ENCODE data around the gene TNFRSF21. TPM values are rescaled to one million over a fixed set of nuclear protein-coding genes. Genes with fewer than 3 reads are reported as not detected.
A peak's percentile ranks its signal among the peaks of the same experiment; 100 is the strongest.

TNFRSF21 gene
- polyA plus RNA-seq, 3 donors, result 0.43 to 0.86 (median 0.58) TPM

DNA sequence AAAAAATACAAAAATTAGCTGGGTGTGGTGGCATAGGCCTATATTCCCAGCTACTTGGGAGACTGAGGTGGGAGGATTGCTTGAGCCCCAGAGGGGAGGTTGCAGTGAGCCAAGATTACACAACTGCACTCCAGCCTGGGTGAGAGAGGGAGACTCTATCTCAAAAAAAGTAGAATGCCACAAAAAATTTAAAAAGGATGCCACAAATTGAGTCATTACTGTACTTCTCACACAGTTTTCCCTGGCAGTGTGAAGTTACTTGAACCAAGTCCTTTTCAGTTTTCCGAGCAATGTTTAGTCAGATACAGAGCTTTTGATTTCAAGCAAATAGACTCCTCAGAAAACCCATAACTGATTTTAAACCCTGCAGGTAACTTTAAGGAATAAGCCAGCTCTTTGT, 53.3 kb downstream of the TNFRSF21 start:
- no peaks in the 10 kb centered on the region for H3K36me3 Mint-ChIP-seq
- Histone ChIP-seq H3K4me3 (replicated peaks in 1 of 3; ENCODE audit: low read depth in 2 of 3, low read length in 3 of 3) (no peak overlapping the region), H3K79me2 (ENCODE audit: insufficient read depth, low read length) (no peaks in the 10 kb centered on the region), H3K36me3 (replicated peaks in 1 of 2; ENCODE audit: control insufficient read depth in 1 of 2, insufficient read depth in 2 of 2, low read length in 2 of 2) (no peaks in the 10 kb centered on the region), H3K9me3 (replicated peaks in 1 of 2; ENCODE audit: control insufficient read depth in 1 of 2, insufficient read depth in 1 of 2, low read length in 2 of 2) (no peaks in the 10 kb centered on the region), H4K20me1 (ENCODE audit: insufficient read depth, low read length) (no peaks in the 10 kb centered on the region), H3K27me3 (ENCODE audit: control insufficient read depth in 2 of 2, insufficient read depth in 2 of 2, low read length in 2 of 2) (no peaks in the 10 kb centered on the region), H3K27ac (ENCODE audit: low read depth in 1 of 2, low read length in 2 of 2) (no peak overlapping the region), H3K4me1 (ENCODE audit: control insufficient read depth in 1 of 2, insufficient read depth in 2 of 2, low read length in 2 of 2) (no peaks in the 10 kb centered on the region), H2AFZ (ENCODE audit: insufficient read depth, low read depth, low read length, poor library complexity, severe bottlenecking) (no peak overlapping the region), H3K9ac (ENCODE audit: insufficient read depth, low read length, poor library complexity, severe bottlenecking) (no peak overlapping the region), H3K4me2 (replicated peaks; ENCODE audit: extremely low read depth, low read length, poor library complexity, severe bottlenecking) (no peak overlapping the region)
- DNase-seq, result no peak
- intact Hi-C loops (cut with micrococcal nuclease), result no loop called here
- H3K27me3 Mint-ChIP-seq (ENCODE audit: low read depth in 3 of 3), result peaks cover 0 to 1% (median 0%) of the 10 kb centered on the region in 3 donors
- no peaks in the 10 kb centered on the region for H3K4me1 Mint-ChIP-seq
- H3K9me3 Mint-ChIP-seq, result peaks cover 0 to 2% (median 0%) of the 10 kb centered on the region in 7 donors
- H3K27ac Mint-ChIP-seq, result no peak overlapping the region
- TF ChIP-seq, protein P1, sequence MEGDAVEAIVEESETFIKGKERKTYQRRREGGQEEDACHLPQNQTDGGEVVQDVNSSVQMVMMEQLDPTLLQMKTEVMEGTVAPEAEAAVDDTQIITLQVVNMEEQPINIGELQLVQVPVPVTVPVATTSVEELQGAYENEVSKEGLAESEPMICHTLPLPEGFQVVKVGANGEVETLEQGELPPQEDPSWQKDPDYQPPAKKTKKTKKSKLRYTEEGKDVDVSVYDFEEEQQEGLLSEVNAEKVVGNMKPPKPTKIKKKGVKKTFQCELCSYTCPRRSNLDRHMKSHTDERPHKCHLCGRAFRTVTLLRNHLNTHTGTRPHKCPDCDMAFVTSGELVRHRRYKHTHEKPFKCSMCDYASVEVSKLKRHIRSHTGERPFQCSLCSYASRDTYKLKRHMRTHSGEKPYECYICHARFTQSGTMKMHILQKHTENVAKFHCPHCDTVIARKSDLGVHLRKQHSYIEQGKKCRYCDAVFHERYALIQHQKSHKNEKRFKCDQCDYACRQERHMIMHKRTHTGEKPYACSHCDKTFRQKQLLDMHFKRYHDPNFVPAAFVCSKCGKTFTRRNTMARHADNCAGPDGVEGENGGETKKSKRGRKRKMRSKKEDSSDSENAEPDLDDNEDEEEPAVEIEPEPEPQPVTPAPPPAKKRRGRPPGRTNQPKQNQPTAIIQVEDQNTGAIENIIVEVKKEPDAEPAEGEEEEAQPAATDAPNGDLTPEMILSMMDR (IDR thresholded peaks at IDR 0.05), result no peak
- no peak overlapping the region for H3K4me3 Mint-ChIP-seq
- no CpG with 5 or more reads among the region's 1 CpG for WGBS (ENCODE audit: insufficient coverage)

DNA sequence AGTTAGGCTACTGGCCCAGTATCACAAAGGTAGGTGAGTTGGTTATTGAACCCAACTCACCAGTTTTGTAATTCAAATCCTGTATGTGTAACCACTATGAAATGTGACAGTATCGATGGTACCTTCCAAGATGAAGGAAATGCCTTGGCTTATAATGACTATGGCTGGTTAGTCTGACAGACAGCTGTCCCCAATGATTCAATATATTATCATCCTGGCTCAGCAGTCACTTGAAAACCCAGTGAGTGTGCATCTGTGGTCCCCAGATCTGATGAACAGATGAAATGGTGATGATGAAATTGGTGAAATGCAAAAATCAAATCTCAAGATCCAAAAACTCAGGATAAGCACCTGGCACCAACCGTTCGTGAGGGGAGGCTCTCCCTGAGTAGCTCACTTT, 54.8 kb downstream of the TNFRSF21 start:
- Histone ChIP-seq H3K9ac (ENCODE audit: insufficient read depth, low read length, poor library complexity, severe bottlenecking) (no peak overlapping the region), H3K4me2 (replicated peaks; ENCODE audit: extremely low read depth, low read length, poor library complexity, severe bottlenecking) (no peak overlapping the region), H3K79me2 (ENCODE audit: insufficient read depth, low read length) (no peaks in the 10 kb centered on the region), H2AFZ (ENCODE audit: insufficient read depth, low read depth, low read length, poor library complexity, severe bottlenecking) (no peak overlapping the region), H3K36me3 (replicated peaks in 1 of 2; ENCODE audit: control insufficient read depth in 1 of 2, insufficient read depth in 2 of 2, low read length in 2 of 2) (no peaks in the 10 kb centered on the region), H3K4me3 (replicated peaks in 1 of 3; ENCODE audit: low read depth in 2 of 3, low read length in 3 of 3) (no peak overlapping the region), H3K9me3 (replicated peaks in 1 of 2; ENCODE audit: control insufficient read depth in 1 of 2, insufficient read depth in 1 of 2, low read length in 2 of 2) (no peaks in the 10 kb centered on the region), H4K20me1 (ENCODE audit: insufficient read depth, low read length) (no peaks in the 10 kb centered on the region), H3K4me1 (ENCODE audit: control insufficient read depth in 1 of 2, insufficient read depth in 2 of 2, low read length in 2 of 2) (no peaks in the 10 kb centered on the region), H3K27me3 (ENCODE audit: control insufficient read depth in 2 of 2, insufficient read depth in 2 of 2, low read length in 2 of 2) (no peaks in the 10 kb centered on the region), H3K27ac (ENCODE audit: low read depth in 1 of 2, low read length in 2 of 2) (no peak overlapping the region)
- TF ChIP-seq, protein P1 (IDR thresholded peaks at IDR 0.05), result no peak
- H3K4me3 Mint-ChIP-seq, result no peak overlapping the region
- H3K27me3 Mint-ChIP-seq (ENCODE audit: low read depth in 3 of 3), result peaks cover 0 to 1% (median 0%) of the 10 kb centered on the region in 3 donors
- no peak for DNase-seq
- H3K4me1 Mint-ChIP-seq, result no peaks in the 10 kb centered on the region
- no peaks in the 10 kb centered on the region for H3K36me3 Mint-ChIP-seq
- intact Hi-C loops (cut with micrococcal nuclease), result no loop called here
- no CpG with 5 or more reads among the region's 3 CpGs for WGBS (ENCODE audit: insufficient coverage)
- H3K9me3 Mint-ChIP-seq, result peaks cover 0 to 2% (median 0%) of the 10 kb centered on the region in 7 donors
- H3K27ac Mint-ChIP-seq, result peak overlapping the region in 1 of 7 donors; percentile 6
